Measurements from ENCODE around the gene FAM13A.
"Not testable (repeated sequence)": the region's sequence is repeated elsewhere in the genome, so short reads cannot be mapped to it uniquely, and the experiment has no call there.

Gene FAM13A

DNA sequence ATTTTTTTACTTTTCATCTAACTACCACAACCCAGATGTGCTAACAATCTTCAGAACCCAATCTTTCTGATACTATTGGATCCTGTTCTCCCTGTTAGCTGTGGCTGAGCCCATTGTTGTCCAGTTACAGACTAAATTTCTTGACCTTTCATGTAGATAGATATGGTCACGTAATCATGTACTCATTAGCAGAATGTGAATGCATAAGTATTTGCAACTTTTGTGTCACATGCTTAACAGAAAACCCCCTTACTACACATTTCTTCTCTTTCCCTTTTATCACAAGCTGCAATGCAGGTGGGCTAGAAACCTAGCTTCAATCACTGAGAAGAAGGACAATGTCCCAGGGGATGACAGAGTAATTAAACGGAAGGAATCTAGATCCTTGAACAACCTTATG is 13.1 kb upstream of the FAM13A start:
- TF ChIP-seq Cebpa-rat (IDR thresholded peaks at IDR 0.05), result no peak

DNA sequence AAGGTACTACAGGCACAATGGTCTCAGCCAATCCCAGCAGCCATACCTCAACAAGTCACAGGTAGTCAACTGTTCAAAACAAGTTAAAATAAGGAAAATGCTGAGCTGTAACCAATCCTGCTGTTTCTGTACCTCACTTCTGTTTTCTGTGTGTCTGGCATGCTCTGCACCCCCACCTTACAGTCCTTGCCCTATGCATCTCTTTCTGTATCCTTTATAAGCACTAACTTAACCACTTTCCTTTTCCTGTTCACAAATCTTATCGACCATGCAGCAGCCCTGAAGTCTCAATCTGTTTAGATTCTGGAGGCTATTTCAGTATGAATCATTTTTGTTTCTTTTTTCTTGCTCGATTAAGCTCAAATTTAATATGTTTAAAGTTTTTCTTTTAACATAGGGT is 12.5 kb upstream of the FAM13A start:
- TF ChIP-seq Cebpa-rat (IDR thresholded peaks at IDR 0.05), result no peak
- Histone ChIP-seq H3K9ac (no peak overlapping the region), H3K27me3 (no peaks in the 10 kb centered on the region), H3K4me2 (no peak overlapping the region), H3K9me3 (no peaks in the 10 kb centered on the region), H3K36me3 (no peaks in the 10 kb centered on the region), H3K4me1 (no peaks in the 10 kb centered on the region), H4K20me1 (no peaks in the 10 kb centered on the region), H3K4me3 (no peak overlapping the region), H3K27ac (no peak overlapping the region)

More for the DNA sequence above, 13.1 kb upstream of the FAM13A start:
- Histone ChIP-seq H3K4me2 (no peak overlapping the region), H3K27me3 (no peaks in the 10 kb centered on the region), H3K27ac (no peak overlapping the region), H3K9me3 (no peaks in the 10 kb centered on the region), H4K20me1 (no peaks in the 10 kb centered on the region), H3K4me3 (no peak overlapping the region), H3K9ac (no peak overlapping the region), H3K36me3 (no peaks in the 10 kb centered on the region), H3K4me1 (no peaks in the 10 kb centered on the region)

DNA sequence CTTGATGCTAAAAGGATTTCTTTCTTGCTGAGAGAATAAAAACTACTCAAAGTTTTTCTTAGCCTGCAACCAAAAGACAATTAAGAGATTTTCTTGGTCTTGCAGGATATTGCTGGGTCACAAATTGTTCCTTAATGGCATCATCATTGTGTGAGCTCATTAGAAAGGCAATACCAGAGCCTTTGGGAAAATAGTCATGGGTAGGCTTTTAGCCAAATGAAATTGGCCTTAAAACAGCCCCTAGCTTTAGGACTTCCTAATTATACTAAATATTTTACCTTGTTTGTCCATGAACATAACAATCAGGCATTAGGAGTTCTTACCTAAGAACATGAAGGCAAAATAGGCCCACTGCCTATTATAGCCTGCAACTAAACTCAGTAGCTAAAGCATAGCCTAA is 10.4 kb upstream of the FAM13A start:
- Histone ChIP-seq H3K27ac (no peak overlapping the region), H3K4me1 (no peaks in the 10 kb centered on the region), H3K9ac (no peak overlapping the region), H3K36me3 (no peaks in the 10 kb centered on the region), H3K4me2 (no peak overlapping the region), H3K27me3 (no peaks in the 10 kb centered on the region), H3K4me3 (no peak overlapping the region), H4K20me1 (no peaks in the 10 kb centered on the region), H3K9me3 (no peaks in the 10 kb centered on the region)
- no peak for TF ChIP-seq Cebpa-rat (IDR thresholded peaks at IDR 0.05)

DNA sequence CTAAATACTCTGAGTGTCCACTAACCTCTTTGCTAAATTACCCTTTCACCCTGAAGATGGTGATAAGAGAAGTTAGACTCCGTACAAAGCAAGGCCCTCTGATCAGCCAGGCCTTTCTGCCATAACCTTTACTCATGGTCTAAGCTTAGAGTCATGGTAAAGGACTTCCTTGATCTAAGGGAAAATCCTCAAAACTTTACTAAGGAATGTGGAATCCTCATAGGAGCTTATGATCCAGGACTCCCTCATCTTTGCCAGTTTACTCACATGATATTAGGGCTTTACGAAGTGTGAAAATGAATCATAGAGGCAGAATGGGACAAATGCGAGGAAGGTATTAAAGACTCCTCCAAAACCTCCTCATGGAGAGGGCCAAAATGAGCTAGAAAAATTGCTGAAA is 7.9 kb upstream of the FAM13A start:
- Histone ChIP-seq H3K4me3 (no peak overlapping the region), H3K9ac (no peak overlapping the region), H3K4me2 (no peak overlapping the region), H3K27me3 (no peaks in the 10 kb centered on the region), H3K4me1 (no peaks in the 10 kb centered on the region), H3K9me3 (peaks cover 4% of the 10 kb centered on the region; the same call in 1 of the 2 replicates), H3K36me3 (no peaks in the 10 kb centered on the region), H3K27ac (no peak overlapping the region), H4K20me1 (no peaks in the 10 kb centered on the region)
- TF ChIP-seq Cebpa-rat (IDR thresholded peaks at IDR 0.05), result no peak

DNA sequence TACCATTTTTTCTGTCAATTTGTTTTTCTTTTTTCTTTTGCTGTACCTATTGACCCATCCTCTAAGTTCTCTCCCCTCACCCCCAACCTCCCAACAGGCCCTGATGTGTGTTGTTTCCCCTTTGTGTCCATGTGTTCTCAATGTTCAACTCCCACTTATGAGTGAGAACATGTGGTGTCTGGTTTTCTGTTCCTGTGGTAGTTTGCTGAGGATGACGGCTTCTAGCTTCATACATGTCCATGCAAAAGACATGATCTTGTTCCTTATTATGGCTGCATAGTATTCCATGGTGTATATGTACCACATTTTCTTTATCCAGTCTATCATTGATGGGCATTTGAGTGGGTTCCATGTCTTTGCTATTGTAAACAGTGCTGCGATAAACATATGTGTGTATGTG is 859 bp upstream of the FAM13A start:
- not testable (repeated sequence) for H3K27ac ChIP-seq, H3K9ac ChIP-seq, H3K4me2 ChIP-seq

DNA sequence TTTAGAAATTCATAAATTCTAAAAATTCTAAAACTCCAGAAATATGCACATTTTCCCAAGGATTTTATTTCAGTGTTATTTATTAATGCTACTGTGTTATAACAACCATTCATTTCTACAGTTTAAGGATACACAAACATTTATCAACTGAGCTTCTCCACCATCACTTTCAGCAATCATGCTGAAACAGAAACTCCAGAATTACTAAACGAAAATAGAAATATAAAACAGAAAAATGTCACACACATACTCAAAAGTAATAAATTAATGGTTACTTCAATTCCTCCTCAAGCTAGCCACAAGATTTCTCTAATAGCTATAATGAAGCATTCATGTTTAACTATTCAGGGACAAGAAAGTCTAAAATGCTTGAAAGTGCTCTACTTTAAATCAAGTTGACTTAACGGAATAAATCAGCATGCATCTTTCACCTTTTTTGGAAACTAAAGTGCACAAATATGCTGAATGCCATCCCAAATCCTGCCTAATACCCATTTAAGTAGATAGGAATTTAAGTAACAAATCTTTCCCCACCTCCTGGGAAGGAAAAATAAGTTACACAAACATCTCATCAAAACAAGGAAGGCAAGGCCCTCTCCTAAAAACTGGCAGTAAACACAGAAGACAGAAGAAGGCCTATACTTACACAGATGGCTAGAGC is 563 bp downstream of the FAM13A start:
- Histone ChIP-seq H3K9ac (no peak overlapping the region), H3K9me3 (no peaks in the 10 kb centered on the region), H3K4me1 (no peaks in the 10 kb centered on the region), H3K36me3 (no peaks in the 10 kb centered on the region), H3K27me3 (no peaks in the 10 kb centered on the region), H4K20me1 (no peaks in the 10 kb centered on the region), H3K4me2 (no peak overlapping the region), H3K4me3 (no peak overlapping the region), H3K27ac (no peak overlapping the region)
- TF ChIP-seq Cebpa-rat (IDR thresholded peaks at IDR 0.05), result no peak

More for the DNA sequence above, 859 bp upstream of the FAM13A start:
- H3K9me3 ChIP-seq, H3K4me1 ChIP-seq, H3K27me3 ChIP-seq, H3K36me3 ChIP-seq, H4K20me1 ChIP-seq, H3K4me3 ChIP-seq: not testable (repeated sequence)

DNA sequence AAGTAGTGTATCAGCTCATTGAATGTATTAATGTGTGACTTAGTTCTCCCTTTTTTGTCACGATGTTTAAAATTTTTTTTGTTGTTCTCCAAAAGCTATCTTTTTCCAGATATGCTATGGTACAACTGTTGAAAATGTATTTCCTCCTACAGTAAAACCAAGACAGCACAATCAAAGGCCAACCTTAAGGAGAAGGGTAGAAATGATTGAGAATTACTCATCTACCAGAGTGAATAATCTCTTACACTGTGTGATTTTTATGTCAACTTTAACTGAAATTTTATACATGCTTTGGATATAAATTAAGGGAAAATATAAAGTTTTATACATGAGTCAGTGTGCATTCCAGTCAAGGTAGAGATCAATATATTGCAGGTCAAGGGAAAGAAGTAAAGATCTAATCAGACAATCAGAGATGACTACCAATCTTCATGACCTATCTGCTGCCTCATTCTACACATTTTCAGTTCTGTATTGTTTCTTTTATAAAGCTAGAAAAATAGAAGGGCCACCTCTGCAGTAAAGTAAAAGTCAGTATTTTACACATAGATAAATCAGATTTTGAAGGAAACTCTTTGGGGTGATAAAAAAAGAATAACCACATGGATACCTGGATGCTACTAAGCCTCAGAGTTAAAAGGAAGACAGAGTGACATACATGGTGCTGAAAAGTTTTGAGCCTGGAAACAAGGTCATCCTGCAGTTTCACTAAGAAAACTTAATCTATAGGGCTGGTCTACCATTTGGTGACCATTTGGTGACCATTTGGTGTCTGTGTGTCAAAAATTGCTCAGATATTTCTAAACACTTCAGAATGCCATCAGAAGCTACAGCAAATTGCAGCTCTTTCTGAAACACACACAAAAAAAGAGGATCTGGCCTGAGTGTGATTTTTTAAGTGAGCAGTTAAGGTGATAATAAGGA is 1.6 kb downstream of the FAM13A start:
- Histone ChIP-seq H3K4me2 (no peak overlapping the region), H3K4me3 (no peak overlapping the region)

DNA sequence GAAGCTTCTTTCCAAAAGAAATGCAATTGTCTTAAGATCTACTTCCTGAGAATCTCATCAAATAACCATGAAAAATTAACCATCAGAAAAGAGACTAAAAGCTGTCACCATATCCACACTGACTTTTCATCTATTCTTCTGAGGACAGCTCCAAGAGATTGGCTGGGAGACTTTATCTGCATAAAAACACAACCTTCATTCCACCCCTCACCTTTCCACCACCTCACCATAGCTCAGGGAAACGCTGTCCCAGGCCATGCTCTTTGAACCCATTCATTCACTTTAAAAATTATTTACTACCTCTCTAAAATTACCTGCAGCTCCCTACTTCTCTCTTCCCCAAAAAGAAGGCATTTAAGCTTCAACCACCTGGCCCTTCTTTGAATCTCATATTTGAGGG is 2.4 kb downstream of the FAM13A start:
- no peak overlapping the region for H3K4me2 ChIP-seq
- H3K9ac ChIP-seq, result no peak overlapping the region
- H3K4me3 ChIP-seq, result no peak overlapping the region
- H3K4me1 ChIP-seq, result no peaks in the 10 kb centered on the region
- no peaks in the 10 kb centered on the region for H3K36me3 ChIP-seq
- H4K20me1 ChIP-seq, result no peaks in the 10 kb centered on the region
- no peaks in the 10 kb centered on the region for H3K27me3 ChIP-seq
- no peak for TF ChIP-seq Cebpa-rat (IDR thresholded peaks at IDR 0.05)
- no peak overlapping the region for H3K27ac ChIP-seq
- H3K9me3 ChIP-seq, result no peaks in the 10 kb centered on the region

More for the DNA sequence above, 1.6 kb downstream of the FAM13A start:
- TF ChIP-seq Cebpa-rat (IDR thresholded peaks at IDR 0.05), result no peak
- Histone ChIP-seq H4K20me1 (no peaks in the 10 kb centered on the region), H3K9ac (no peak overlapping the region), H3K9me3 (no peaks in the 10 kb centered on the region), H3K4me1 (no peaks in the 10 kb centered on the region), H3K27ac (no peak overlapping the region), H3K27me3 (no peaks in the 10 kb centered on the region), H3K36me3 (no peaks in the 10 kb centered on the region)

DNA sequence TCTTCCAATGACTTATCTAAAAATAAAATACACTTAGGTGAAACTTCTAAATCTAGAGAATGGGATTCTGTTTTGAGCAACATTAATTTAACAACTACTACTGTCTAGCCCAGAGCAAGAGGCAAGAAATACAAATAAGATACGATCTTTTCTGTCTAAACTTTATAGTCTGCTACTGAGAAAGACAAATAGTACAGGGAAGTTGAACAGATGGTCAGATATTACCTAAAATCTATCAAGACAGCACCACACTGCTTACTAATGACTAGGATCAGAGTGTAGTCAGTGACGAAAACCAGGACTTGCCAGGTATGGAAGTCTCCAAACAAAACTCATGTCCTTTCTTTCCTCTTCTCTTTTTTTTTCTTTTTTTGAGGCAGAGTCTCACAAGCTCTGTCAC is 7.1 kb downstream of the FAM13A start:
- Histone ChIP-seq H3K9ac (no peak overlapping the region), H3K27ac (no peak overlapping the region), H3K36me3 (no peaks in the 10 kb centered on the region), H3K4me2 (no peak overlapping the region), H4K20me1 (no peaks in the 10 kb centered on the region), H3K4me3 (no peak overlapping the region), H3K9me3 (no peaks in the 10 kb centered on the region), H3K4me1 (no peaks in the 10 kb centered on the region), H3K27me3 (no peaks in the 10 kb centered on the region)
- TF ChIP-seq Cebpa-rat (IDR thresholded peaks at IDR 0.05), result no peak

DNA sequence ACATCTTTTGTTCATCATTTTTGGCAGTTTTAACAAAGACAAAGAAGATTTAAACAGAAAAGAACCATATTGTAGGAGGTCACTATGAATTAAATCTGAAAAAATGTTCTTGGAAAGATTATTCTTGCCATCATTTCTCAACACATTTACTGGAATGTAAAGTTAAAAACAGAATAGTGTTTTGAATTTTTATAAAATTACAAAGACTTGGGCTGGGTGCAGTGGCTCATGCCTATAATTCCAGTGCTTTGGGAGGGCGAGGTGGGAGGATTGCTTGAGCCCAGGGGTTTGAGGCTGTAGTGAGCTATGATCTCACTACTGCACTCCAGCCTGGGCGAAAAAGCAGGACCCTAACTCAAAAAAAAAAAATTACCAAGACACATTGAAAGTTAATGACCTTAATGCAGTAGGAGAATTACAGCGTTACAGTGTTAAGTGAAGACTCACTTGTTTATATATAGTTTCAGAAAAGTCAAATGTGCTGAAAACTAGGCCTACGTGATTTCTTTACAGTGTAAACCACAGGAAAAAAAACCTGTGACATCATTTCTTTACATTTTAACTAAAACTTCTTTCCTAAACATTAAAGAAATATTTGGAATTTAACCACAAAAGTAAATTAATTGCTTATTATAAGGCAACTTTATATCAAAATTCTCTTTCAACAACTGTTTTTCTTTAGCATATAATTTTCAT is 7.9 kb downstream of the FAM13A start:
- Histone ChIP-seq H3K27ac (no peak overlapping the region), H3K9me3 (no peaks in the 10 kb centered on the region), H3K9ac (no peak overlapping the region), H3K4me3 (no peak overlapping the region), H3K27me3 (no peaks in the 10 kb centered on the region), H3K4me1 (no peaks in the 10 kb centered on the region), H4K20me1 (no peaks in the 10 kb centered on the region), H3K4me2 (no peak overlapping the region), H3K36me3 (no peaks in the 10 kb centered on the region)
- no peak for TF ChIP-seq Cebpa-rat (IDR thresholded peaks at IDR 0.05)

Data from BLaER1 (cell line).